GM12864 (cell line): ENCODE data around the gene KPNA2.
"Not testable (repeated sequence)": the region's sequence is repeated elsewhere in the genome, so short reads cannot be mapped to it uniquely, and the experiment has no call there.

Experiments used
- DNase-seq: peaks from one replicate; pipeline ENCODE4 v3.0.0-alpha.2; 2011; ENCODE audit warnings: low read depth
- H3K4me3 ChIP-seq: 2 replicates; pipeline ENCODE4 v1.5.1; 2011; ENCODE audit warnings: mild to moderate bottlenecking, low read depth, low read length, control low read depth
- TF ChIP-seq, protein P1 (sequence below): IDR thresholded peaks from 2 replicates; pipeline ENCODE4 v1.5.1; 2011; ENCODE audit warnings: low read depth, mild to moderate bottlenecking, moderate library complexity, low read length, control low read depth, inconsistent platforms; ENCODE audit errors: missing control alignments

Gene KPNA2

DNA sequence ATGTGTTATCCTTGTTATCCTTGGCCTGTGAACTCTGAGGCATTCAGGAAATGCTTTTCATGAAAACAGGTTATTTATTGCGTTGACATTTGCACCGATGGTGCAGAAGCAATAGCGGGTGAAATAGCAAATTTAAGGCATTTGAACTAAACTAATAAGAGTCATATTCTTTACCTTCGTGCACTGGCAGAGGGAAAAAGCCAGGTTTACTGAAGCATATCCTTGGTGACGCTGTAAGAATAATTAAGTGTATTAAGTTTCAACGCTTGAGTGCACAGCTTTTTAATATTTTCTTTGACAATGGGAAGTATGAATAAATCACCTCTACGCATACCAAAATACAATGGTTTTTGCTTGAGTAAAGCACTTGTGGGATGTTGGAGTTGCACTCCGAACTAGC, 13.6 kb upstream of the KPNA2 start:
- DNase-seq: no peak
- H3K4me3 ChIP-seq: no peak overlapping the region
- TF ChIP-seq, protein P1, sequence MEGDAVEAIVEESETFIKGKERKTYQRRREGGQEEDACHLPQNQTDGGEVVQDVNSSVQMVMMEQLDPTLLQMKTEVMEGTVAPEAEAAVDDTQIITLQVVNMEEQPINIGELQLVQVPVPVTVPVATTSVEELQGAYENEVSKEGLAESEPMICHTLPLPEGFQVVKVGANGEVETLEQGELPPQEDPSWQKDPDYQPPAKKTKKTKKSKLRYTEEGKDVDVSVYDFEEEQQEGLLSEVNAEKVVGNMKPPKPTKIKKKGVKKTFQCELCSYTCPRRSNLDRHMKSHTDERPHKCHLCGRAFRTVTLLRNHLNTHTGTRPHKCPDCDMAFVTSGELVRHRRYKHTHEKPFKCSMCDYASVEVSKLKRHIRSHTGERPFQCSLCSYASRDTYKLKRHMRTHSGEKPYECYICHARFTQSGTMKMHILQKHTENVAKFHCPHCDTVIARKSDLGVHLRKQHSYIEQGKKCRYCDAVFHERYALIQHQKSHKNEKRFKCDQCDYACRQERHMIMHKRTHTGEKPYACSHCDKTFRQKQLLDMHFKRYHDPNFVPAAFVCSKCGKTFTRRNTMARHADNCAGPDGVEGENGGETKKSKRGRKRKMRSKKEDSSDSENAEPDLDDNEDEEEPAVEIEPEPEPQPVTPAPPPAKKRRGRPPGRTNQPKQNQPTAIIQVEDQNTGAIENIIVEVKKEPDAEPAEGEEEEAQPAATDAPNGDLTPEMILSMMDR: no peak

DNA sequence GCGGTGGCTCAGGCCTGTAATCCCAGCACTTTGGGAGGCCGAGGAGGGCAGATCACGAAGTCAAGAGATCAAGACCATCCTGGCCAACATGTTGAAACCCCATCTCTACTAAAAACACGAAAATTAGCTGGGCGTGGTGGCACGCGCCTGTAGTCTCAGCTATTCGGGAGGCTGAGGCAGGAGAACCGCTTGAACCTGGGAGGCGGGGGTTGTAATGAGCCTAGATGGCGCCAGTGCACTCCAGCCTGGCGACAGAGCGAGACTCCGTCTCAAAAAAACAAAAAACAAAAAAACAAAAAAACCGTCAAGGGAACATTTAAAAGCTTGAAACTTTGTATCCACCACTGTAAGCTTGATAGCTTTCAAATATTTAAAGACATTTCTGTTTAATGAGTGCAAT, 13.0 kb upstream of the KPNA2 start:
- not testable (repeated sequence) for H3K4me3 ChIP-seq, DNase-seq

DNA sequence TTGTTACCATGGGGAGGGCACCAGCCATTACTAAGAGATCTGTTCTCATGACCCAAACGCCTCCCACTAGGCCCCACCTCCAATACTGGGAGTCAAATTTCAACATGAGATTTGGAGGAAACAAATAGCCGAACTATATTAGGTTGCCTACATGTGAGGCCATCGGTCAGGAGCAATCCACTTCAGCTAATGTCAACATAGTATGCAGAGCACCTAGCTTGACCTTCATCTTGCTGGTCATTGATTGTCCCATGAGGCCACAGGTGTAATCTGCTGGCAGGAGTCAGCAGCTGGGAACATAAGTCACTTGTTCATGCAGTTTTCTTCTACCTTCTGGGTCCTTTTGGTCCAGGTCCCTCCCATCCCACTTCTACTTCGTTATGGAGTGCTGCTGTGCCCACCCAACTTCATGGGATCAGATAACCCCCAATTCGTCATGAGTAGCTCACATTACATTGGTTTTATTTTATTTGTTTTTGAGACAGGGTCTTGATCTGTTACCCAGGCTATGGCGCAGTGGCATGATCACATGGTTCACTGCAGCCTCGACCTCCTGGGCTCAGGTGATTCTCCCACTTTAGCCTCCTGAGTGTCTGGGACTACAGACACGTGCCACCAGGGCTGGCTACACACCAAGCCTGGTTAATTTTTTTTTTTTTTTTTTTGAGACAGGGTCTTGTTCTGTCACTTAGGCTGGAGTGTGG, 5.9 kb upstream of the KPNA2 start:
- no peak overlapping the region for H3K4me3 ChIP-seq
- DNase-seq: no peak
- TF ChIP-seq, protein P1: no peak

DNA sequence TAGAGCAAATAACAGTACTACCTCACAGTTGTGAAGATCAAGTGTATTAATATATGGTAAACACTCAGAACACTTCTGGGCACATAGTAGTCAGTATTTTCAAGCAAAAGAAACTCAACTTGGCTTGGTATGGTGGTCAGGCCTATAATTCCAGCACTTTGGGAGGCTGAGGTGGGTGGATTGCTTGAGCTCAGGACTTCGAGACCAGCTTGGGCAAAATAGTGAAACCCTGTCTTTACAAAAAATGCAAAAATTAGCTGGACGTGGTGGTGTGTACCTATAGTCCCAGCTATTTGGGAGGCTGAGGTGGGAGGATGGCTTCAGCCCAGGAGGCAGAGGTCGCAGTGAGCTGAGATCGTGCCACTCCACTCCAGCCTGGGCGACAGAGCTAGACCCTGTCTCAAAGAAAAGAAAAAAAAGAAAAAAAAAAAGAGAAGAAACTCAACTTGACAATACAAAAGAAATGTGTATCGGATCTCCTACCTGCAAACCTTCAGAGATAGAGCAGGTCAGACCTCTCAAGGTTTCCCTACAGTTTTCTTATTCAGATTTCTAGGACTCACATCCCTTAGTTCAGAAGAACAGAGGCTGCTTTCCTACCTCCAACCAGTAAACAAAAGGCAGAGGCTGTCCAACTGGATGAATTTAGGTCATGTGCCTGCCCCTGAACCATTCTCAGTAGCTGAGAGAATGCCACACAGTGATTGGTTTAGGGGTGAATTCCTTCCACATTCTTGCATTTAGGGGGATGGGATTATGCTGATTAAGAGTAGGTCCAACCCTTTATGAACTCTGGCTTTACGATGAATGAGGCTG, 1.7 kb upstream of the KPNA2 start:
- DNase-seq: no peak
- TF ChIP-seq, protein P1: no peak
- no peak overlapping the region for H3K4me3 ChIP-seq

DNA sequence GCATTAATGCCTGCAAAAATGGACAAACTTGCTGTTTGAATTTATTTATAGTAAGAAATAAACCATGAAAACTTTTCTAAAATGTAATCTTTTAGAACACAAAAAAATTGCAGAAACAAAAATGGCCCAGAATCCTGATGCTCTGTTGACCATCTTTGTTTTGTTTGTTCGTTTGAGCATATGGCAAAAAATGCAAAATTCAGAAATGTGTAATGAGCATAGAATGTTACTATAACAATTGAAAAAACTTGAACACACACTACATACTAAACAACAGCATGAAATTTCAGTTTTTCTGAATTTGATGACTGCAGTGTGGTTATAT, 1.1 kb upstream of the KPNA2 start:
- TF ChIP-seq, protein P1: no peak
- DNase-seq: no peak
- no peak overlapping the region for H3K4me3 ChIP-seq

DNA sequence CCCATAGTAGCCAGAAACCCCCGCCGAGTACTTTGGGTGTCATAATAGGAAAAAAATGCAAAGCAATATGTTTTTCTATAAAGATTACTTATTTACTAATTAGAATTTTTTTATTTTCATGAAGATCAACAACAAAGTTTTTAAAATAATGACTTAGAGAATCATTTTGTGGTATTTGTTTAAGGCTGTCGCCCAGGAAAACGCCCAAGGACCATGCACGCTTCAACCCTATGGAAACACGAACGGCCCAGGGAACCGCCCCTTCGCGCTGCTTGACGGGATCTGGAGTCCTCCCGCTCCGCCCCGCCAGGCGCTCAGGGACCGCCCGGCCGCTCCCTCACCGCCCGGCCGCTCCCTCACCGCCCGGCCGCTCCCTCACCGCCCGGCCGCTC, 408 bp upstream of the KPNA2 start:
- peak overlapping the region; percentile 9; the same call in 1 of the 2 replicates for H3K4me3 ChIP-seq

DNA sequence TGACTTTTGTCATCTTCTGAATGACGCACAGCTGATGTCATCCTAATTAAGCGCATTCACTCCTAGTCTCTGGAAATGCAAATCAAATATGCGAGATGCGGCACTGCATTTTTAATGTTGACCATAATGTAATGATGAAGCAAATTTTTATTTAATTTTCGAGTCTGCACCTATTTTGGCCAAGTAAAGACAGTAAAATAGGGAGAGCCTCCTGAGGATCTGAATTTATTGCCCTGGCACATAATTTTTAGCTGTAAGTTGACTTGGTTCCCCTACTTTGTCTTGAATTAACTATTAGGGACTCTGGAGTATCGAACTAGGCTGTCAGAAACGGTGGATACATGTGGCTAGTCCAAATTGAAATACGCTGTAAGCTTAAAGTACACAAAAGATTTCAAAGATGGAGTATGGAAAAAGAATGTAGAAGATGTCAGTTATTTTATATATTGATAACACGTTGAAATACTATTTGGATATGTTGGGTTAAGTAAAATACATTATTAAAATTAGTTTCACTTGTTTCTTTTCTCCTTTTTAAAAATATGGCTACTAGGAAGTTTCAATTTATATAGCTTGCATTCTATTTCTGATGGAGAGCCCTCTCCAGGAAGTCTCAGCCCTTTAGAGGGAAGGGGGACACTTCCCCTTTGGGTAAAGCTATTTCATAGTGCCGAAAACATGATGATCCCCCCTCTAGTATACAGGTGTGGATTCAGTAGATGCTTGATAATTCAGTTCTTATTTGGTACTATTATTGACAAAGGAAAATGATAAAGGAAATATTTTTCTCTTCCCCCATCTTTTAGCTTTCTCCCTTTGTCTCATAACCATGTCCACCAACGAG, 991 bp downstream of the KPNA2 start:
- peak overlapping the region; percentile 95 for H3K4me3 ChIP-seq
- TF ChIP-seq, protein P1: no peak
- DNase-seq: no peak

More for the DNA sequence above, 408 bp upstream of the KPNA2 start:
- no peak for DNase-seq
- TF ChIP-seq, protein P1: no peak
